NCI-H1092 treated with DMSO at 0.1 percent for 48 hours (cell line): ENCODE data around the gene EFCAB7.
"Not testable (repeated sequence)": the region's sequence is repeated elsewhere in the genome, so short reads cannot be mapped to it uniquely, and the experiment has no call there.

ENCODE experiments used
- DNase-seq: peaks from one replicate; lab custom pipeline; 2025; lab: John Stamatoyannopoulos, UW

Gene EFCAB7

GRCh38 chr1:63555480-63555879, 32.2 kb downstream of the EFCAB7 start:
- no peak for DNase-seq

DNA sequence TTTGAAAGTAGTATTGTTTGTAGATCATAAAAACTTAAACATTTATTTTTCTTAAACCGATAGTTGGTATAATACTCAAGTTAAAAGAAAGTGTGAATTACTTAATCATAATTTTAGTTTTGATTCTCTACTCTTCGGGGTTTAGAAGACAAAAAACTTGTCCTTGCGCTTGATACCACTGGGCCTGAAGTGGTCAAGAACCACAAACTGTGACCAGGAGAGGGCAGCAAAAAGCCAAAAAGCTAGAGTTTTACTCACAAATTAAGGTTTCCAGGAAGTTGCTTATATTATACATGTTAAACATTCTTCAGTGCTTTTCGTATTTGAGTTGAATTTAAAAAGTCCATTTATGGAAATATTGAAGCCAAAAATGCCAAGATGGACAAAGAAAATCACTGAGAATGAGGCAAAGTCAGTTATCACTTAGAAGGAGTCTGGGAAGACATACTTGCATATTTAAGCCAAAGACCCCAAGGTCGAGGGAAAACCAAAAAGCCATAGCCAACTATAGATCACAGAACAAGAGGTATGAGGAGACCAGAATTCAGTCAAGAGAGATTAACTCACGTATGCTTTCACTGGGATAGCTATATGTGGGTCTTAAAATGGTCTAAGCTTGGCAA, 34.2 kb downstream of the EFCAB7 start:
- DNase-seq = no peak

GRCh38 chr1:63559357-63559756, 36.0 kb downstream of the EFCAB7 start:
- DNase-seq = no peak

GRCh38 chr1:63563745-63564144, 40.4 kb downstream of the EFCAB7 start:
- DNase-seq = no peak

GRCh38 chr1:63569068-63569467, 45.7 kb downstream of the EFCAB7 start:
- no peak for DNase-seq

GRCh38 chr1:63569640-63570316, 46.5 kb downstream of the EFCAB7 start:
- no peak for DNase-seq

GRCh38 chr1:63572686-63573085, 49.4 kb downstream of the EFCAB7 start:
- not testable (repeated sequence) for DNase-seq

GRCh38 chr1:63574203-63574796, 51.0 kb downstream of the EFCAB7 start:
- not testable (repeated sequence) for DNase-seq

GRCh38 chr1:63575340-63575826, 52.1 kb downstream of the EFCAB7 start:
- DNase-seq = peak; percentile 5

GRCh38 chr1:63586326-63586725, 63.0 kb downstream of the EFCAB7 start:
- DNase-seq = not testable (repeated sequence)

DNA sequence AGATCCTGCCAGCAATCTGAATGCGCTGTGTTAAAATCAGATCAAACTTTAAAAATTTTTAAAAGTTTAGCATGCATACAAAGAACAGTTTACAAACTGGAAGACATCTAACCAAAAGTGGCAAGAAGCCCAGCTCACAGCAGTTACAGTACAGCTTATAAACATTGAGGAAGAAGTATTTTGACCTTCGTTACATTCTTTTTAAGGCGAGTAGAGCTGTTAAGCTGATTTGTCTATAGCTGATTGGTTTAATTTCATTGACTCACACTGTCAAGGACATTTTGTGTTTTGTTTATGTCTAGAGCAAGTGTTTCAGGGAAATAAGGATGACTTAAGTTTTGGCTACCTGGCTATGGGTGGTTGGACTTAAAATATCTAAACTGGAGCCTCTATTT, 66.8 kb downstream of the EFCAB7 start:
- DNase-seq = no peak

- DNase-seq = no peak
Observed at GRCh38 chr1:63592536-63593302, 69.4 kb downstream of the EFCAB7 start.

DNA sequence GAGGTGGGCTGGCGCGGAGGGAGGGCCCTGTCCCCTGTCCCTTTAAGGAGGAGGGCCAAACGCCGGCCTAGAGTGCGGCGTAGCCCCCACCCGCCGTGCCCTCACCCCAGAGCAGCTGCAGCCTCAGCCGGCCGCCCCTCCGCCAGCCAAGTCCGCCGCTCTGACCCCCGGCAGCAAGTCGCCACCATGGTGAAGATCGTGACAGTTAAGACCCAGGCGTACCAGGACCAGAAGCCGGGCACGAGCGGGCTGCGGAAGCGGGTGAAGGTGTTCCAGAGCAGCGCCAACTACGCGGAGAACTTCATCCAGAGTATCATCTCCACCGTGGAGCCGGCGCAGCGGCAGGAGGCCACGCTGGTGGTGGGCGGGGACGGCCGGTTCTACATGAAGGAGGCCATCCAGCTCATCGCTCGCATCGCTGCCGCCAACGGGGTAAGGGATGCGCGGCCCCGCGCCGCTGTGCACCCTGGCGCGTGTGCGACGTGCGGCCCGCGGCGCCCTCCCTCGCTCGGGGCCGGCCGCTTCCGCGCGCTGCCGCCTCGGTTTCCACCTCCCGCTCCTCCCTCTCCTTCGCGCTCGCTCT, 70.1 kb downstream of the EFCAB7 start, which contains the start of gene PGM1:
PGM1 (plus strand) TSS at position 109 of the 583 bp plus-strand sequence; CDS start at position 187, 78 bp downstream.
- DNase-seq = peak; percentile 61

GRCh38 chr1:63593886-63594605, 70.7 kb downstream of the EFCAB7 start:
- peak; percentile 35 for DNase-seq

DNA sequence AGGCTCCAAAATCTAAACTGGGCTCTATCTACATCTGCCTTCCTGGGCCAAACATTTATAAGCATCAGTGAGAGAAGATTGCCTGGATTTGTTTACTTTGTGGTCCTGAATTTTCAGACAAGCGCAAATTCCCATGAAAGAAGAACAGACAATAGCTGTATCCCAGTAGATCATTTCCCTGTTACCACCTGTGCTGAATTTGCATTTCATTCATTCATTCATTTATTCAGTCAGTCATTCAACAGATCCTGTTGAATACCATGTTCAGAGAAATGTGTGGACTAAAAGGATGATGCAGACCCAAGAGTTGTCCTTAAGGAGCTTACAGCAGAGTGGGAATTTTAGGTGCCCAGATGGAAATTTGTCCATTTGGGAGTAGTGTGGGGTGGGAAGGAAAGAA, 72.1 kb downstream of the EFCAB7 start:
- DNase-seq = no peak

GRCh38 chr1:63599799-63600198, 76.5 kb downstream of the EFCAB7 start:
- no peak for DNase-seq

- DNase-seq = no peak
Observed at GRCh38 chr1:63600248-63600647, 76.9 kb downstream of the EFCAB7 start.

GRCh38 chr1:63601061-63601460, 77.7 kb downstream of the EFCAB7 start:
- DNase-seq = no peak

GRCh38 chr1:63601463-63601862, 78.1 kb downstream of the EFCAB7 start:
- no peak for DNase-seq

DNA sequence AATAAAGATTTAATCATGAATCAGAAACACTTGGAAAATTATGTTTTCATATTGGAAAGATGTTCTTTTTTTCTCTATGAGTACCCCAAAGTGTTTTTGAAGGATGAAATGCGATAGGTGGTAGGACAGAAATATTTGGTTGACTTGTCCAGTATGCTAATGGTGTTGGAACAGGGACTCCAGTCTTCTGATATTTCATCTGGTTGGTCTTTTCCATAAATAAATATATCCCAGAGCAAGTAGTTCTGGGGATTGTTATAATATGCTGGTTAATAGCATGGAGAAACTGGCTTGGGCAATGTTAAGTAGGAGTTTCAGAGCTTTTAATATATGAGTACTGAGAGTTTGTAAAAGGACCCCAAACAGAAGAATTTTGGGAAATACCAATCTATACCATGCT, 78.6 kb downstream of the EFCAB7 start:
- DNase-seq = no peak

DNA sequence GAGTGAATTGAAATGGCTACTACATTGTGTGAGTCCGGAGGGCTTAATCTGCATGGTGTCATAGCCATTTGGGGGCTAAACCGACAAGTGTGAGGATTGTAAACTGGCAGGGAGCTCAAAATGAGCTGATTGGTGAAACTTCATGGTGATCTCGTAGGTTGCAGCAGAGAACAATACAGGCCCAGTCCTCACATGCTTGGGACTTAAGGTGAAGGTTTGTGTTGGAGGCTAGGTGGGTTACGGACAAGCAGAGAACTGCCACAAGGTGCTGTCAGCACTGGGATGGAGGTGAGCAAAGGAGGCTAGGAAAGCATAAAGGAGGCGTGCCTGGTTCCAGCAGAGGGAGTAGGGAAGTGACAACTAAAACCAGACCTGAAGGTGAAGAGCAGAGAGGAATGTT, 79.3 kb downstream of the EFCAB7 start:
- no peak for DNase-seq
